ENCODE results near the gene LUC7L.

LUC7L gene

GRCh38 chr16:249431-249830 is 20.2 kb upstream of the LUC7L start:
- H3K79me2 ChIP-seq (ENCODE audit: control insufficient read depth, insufficient read depth, low read length, poor library complexity), result no peaks in the 10 kb centered on the region
- no peaks in the 10 kb centered on the region for H3K79me1 ChIP-seq (ENCODE audit: low read length)
- no peak overlapping the region for H4K8ac ChIP-seq (ENCODE audit: low read depth, low read length)
- H3K18ac ChIP-seq (ENCODE audit: low read length), result no peak overlapping the region
- H3K23ac ChIP-seq (ENCODE audit: low read length), result no peak overlapping the region
- no peaks in the 10 kb centered on the region for H3K27me3 ChIP-seq (ENCODE audit: insufficient read depth, low read length)
- H3K27ac ChIP-seq (ENCODE audit: low read depth, low read length), result no peak overlapping the region
- no peak overlapping the region for H3K4ac ChIP-seq (ENCODE audit: low read depth, low read length)
- no peak overlapping the region for H3K4me2 ChIP-seq (ENCODE audit: low read length)
- no peak overlapping the region for H3K4me3 ChIP-seq (ENCODE audit: low read depth, low read length)
- no peak overlapping the region for H2BK120ac ChIP-seq (ENCODE audit: insufficient read depth, low read length, poor library complexity)
- no peak overlapping the region for H2AK5ac ChIP-seq (ENCODE audit: low read length)
- DNase-seq, result no peak
- no peak overlapping the region for H2BK5ac ChIP-seq (ENCODE audit: low read depth, low read length, poor library complexity)
- H2BK12ac ChIP-seq (ENCODE audit: low read length), result no peak overlapping the region
- H3K9ac ChIP-seq (ENCODE audit: low read length), result no peak overlapping the region
- no CpG with 5 or more reads among the region's 12 CpGs for WGBS (ENCODE audit: extremely low coverage, insufficient coverage, insufficient read length)
- H3K4me1 ChIP-seq (ENCODE audit: control insufficient read depth in 1 of 2, insufficient read depth in 2 of 2, low read length in 2 of 2), result peaks cover 0 to 3% of the 10 kb centered on the region in 2 experiments
- no peak overlapping the region for H3K14ac ChIP-seq (ENCODE audit: low read length)
- peaks cover 2 to 6% of the 10 kb centered on the region in 2 experiments for H3K36me3 ChIP-seq (ENCODE audit: control insufficient read depth in 1 of 2, insufficient read depth in 2 of 2, low read length in 2 of 2)
- H3K9me3 ChIP-seq (ENCODE audit: insufficient read depth, low read depth, low read length), result no peaks in the 10 kb centered on the region
- no peak overlapping the region for H4K91ac ChIP-seq (ENCODE audit: low read depth, low read length)
- H2AFZ ChIP-seq (ENCODE audit: insufficient read depth, low read length, poor library complexity), result no peak overlapping the region
- no peak overlapping the region for H4K12ac ChIP-seq (ENCODE audit: low read depth, low read length)

GRCh38 chr16:247027-247426 is 17.8 kb upstream of the LUC7L start:
- no peak overlapping the region for H2BK5ac ChIP-seq (ENCODE audit: low read depth, low read length, poor library complexity)
- no peaks in the 10 kb centered on the region for H3K79me1 ChIP-seq (ENCODE audit: low read length)
- H3K27ac ChIP-seq (ENCODE audit: low read depth, low read length), result no peak overlapping the region
- H3K23ac ChIP-seq (ENCODE audit: low read length), result no peak overlapping the region
- no peak overlapping the region for H4K91ac ChIP-seq (ENCODE audit: low read depth, low read length)
- peaks cover 2% of the 10 kb centered on the region in 2 experiments for H3K36me3 ChIP-seq (ENCODE audit: control insufficient read depth in 1 of 2, insufficient read depth in 2 of 2, low read length in 2 of 2)
- H3K4me1 ChIP-seq (ENCODE audit: control insufficient read depth in 1 of 2, insufficient read depth in 2 of 2, low read length in 2 of 2), result peaks cover 0 to 3% of the 10 kb centered on the region in 2 experiments
- H3K4me3 ChIP-seq (ENCODE audit: low read depth, low read length), result no peak overlapping the region
- WGBS (ENCODE audit: extremely low coverage, insufficient coverage, insufficient read length), result no CpG with 5 or more reads among the region's 12 CpGs
- no peak overlapping the region for H3K9ac ChIP-seq (ENCODE audit: low read length)
- H3K79me2 ChIP-seq (ENCODE audit: control insufficient read depth, insufficient read depth, low read length, poor library complexity), result no peaks in the 10 kb centered on the region
- H2BK120ac ChIP-seq (ENCODE audit: insufficient read depth, low read length, poor library complexity), result no peak overlapping the region
- no peak overlapping the region for H2BK12ac ChIP-seq (ENCODE audit: low read length)
- H2AFZ ChIP-seq (ENCODE audit: insufficient read depth, low read length, poor library complexity), result no peak overlapping the region
- H3K18ac ChIP-seq (ENCODE audit: low read length), result no peak overlapping the region
- H4K8ac ChIP-seq (ENCODE audit: low read depth, low read length), result no peak overlapping the region
- H4K12ac ChIP-seq (ENCODE audit: low read depth, low read length), result no peak overlapping the region
- no peak for DNase-seq
- H3K4ac ChIP-seq (ENCODE audit: low read depth, low read length), result no peak overlapping the region
- no peak overlapping the region for H3K4me2 ChIP-seq (ENCODE audit: low read length)
- no peaks in the 10 kb centered on the region for H3K27me3 ChIP-seq (ENCODE audit: insufficient read depth, low read length)
- no peak overlapping the region for H2AK5ac ChIP-seq (ENCODE audit: low read length)
- no peak overlapping the region for H3K14ac ChIP-seq (ENCODE audit: low read length)
- no peaks in the 10 kb centered on the region for H3K9me3 ChIP-seq (ENCODE audit: insufficient read depth, low read depth, low read length)

DNA sequence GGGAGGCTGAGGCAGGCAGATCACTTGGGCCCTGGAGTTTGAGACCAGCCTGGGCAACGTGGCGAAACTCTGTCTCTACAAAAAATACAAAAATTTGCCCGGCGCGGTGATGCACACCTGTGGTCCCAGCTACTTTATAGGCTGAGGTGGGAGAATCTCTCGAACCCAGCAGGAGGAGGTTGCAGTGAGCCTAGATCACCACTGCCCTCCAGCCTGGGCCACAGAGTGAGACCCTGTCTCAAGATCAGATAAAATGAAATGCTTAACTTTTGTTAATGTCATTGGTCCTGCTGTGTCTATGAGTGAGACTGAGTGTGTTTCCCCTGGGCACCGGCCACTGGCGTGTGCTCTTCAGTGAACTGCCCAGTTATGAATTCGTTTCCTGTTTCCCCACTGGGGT is 15.9 kb upstream of the LUC7L start:
- no peak overlapping the region for H3K27ac ChIP-seq (ENCODE audit: low read depth, low read length)
- no peak overlapping the region for H2BK12ac ChIP-seq (ENCODE audit: low read length)
- H3K14ac ChIP-seq (ENCODE audit: low read length), result no peak overlapping the region
- no peaks in the 10 kb centered on the region for H3K27me3 ChIP-seq (ENCODE audit: insufficient read depth, low read length)
- H3K18ac ChIP-seq (ENCODE audit: low read length), result no peak overlapping the region
- no peak for DNase-seq
- no peaks in the 10 kb centered on the region for H3K79me1 ChIP-seq (ENCODE audit: low read length)
- H3K36me3 ChIP-seq (ENCODE audit: control insufficient read depth in 1 of 2, insufficient read depth in 2 of 2, low read length in 2 of 2), result peaks cover 0 to under 1% of the 10 kb centered on the region in 2 experiments
- no peak overlapping the region for H3K23ac ChIP-seq (ENCODE audit: low read length)
- WGBS (ENCODE audit: extremely low coverage, insufficient coverage, insufficient read length), result no CpG with 5 or more reads among the region's 9 CpGs
- no peak overlapping the region for H2AFZ ChIP-seq (ENCODE audit: insufficient read depth, low read length, poor library complexity)
- no peak overlapping the region for H3K9ac ChIP-seq (ENCODE audit: low read length)
- H2AK5ac ChIP-seq (ENCODE audit: low read length), result no peak overlapping the region
- H3K79me2 ChIP-seq (ENCODE audit: control insufficient read depth, insufficient read depth, low read length, poor library complexity), result no peaks in the 10 kb centered on the region
- H2BK5ac ChIP-seq (ENCODE audit: low read depth, low read length, poor library complexity), result no peak overlapping the region
- no peak overlapping the region for H4K8ac ChIP-seq (ENCODE audit: low read depth, low read length)
- H3K4me2 ChIP-seq (ENCODE audit: low read length), result no peak overlapping the region
- H3K9me3 ChIP-seq (ENCODE audit: insufficient read depth, low read depth, low read length), result no peaks in the 10 kb centered on the region
- H3K4ac ChIP-seq (ENCODE audit: low read depth, low read length), result no peak overlapping the region
- no peak overlapping the region for H3K4me3 ChIP-seq (ENCODE audit: low read depth, low read length)
- no peak overlapping the region for H4K12ac ChIP-seq (ENCODE audit: low read depth, low read length)
- no peak overlapping the region for H4K91ac ChIP-seq (ENCODE audit: low read depth, low read length)
- H2BK120ac ChIP-seq (ENCODE audit: insufficient read depth, low read length, poor library complexity), result no peak overlapping the region
- peaks cover 0 to 1% of the 10 kb centered on the region in 2 experiments for H3K4me1 ChIP-seq (ENCODE audit: control insufficient read depth in 1 of 2, insufficient read depth in 2 of 2, low read length in 2 of 2)

DNA sequence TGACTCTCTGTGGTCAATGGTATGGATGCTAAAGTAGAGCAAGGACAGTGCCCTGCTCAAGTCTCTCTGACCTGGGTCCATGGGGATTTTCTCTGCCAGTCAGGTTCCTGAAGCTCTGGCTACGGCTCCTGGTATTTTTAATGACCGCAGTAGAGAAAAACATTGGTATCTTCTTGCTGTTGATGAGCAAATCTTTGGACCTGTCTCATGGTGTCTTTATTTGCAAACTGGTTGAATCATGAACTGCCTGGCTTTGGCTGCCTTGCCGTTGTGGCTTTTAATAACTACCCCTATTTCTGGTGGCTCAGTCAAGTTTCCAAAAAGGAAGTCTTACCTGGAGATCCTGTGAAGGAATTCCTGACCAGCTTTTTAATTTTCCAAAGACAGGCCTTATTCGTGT is 14.1 kb upstream of the LUC7L start:
- WGBS (ENCODE audit: extremely low coverage, insufficient coverage, insufficient read length), result no CpG with 5 or more reads among the region's 4 CpGs
- Histone ChIP-seq H2AK5ac (ENCODE audit: low read length) (no peak overlapping the region), H3K27me3 (ENCODE audit: insufficient read depth, low read length) (no peaks in the 10 kb centered on the region)

More for the DNA sequence above, 14.1 kb upstream of the LUC7L start:
- no peak for DNase-seq
- H3K27ac ChIP-seq (ENCODE audit: low read depth, low read length), result no peak overlapping the region
- H3K79me2 ChIP-seq (ENCODE audit: control insufficient read depth, insufficient read depth, low read length, poor library complexity), result no peaks in the 10 kb centered on the region
- no peak overlapping the region for H4K91ac ChIP-seq (ENCODE audit: low read depth, low read length)
- H3K14ac ChIP-seq (ENCODE audit: low read length), result no peak overlapping the region
- H3K4me1 ChIP-seq (ENCODE audit: control insufficient read depth in 1 of 2, insufficient read depth in 2 of 2, low read length in 2 of 2), result no peaks in the 10 kb centered on the region
- no peak overlapping the region for H4K8ac ChIP-seq (ENCODE audit: low read depth, low read length)
- H3K18ac ChIP-seq (ENCODE audit: low read length), result no peak overlapping the region
- no peak overlapping the region for H3K9ac ChIP-seq (ENCODE audit: low read length)
- H2AFZ ChIP-seq (ENCODE audit: insufficient read depth, low read length, poor library complexity), result no peak overlapping the region
- H3K4me3 ChIP-seq (ENCODE audit: low read depth, low read length), result no peak overlapping the region
- no peak overlapping the region for H3K23ac ChIP-seq (ENCODE audit: low read length)
- H2BK5ac ChIP-seq (ENCODE audit: low read depth, low read length, poor library complexity), result no peak overlapping the region
- no peaks in the 10 kb centered on the region for H3K9me3 ChIP-seq (ENCODE audit: insufficient read depth, low read depth, low read length)
- no peak overlapping the region for H4K12ac ChIP-seq (ENCODE audit: low read depth, low read length)
- H3K4me2 ChIP-seq (ENCODE audit: low read length), result no peak overlapping the region
- no peaks in the 10 kb centered on the region for H3K36me3 ChIP-seq (ENCODE audit: control insufficient read depth in 1 of 2, insufficient read depth in 2 of 2, low read length in 2 of 2)
- no peak overlapping the region for H3K4ac ChIP-seq (ENCODE audit: low read depth, low read length)
- no peak overlapping the region for H2BK120ac ChIP-seq (ENCODE audit: insufficient read depth, low read length, poor library complexity)
- no peak overlapping the region for H2BK12ac ChIP-seq (ENCODE audit: low read length)
- H3K79me1 ChIP-seq (ENCODE audit: low read length), result no peaks in the 10 kb centered on the region
